Immature natural killer cell (primary cell): ENCODE data around the gene SNW1. TPM values are rescaled to one million over a fixed set of nuclear protein-coding genes. Genes with fewer than 3 reads are reported as not detected.

Experiments used
- DNase-seq, 3 donors: peaks; one replicate each; pipeline ENCODE4 v3.0.0; 2022; ENCODE audit warnings: mixed read lengths in 1 of 3
- H3K27ac Mint-ChIP-seq, 6 donors: one replicate each; pipeline ENCODE4 v1.8.0; 2020; ENCODE audit warnings: mixed read lengths in 6 of 6, mild to moderate bottlenecking in 5 of 6, inconsistent platforms in 4 of 6, moderate library complexity in 3 of 6
- H3K27me3 Mint-ChIP-seq, 3 donors: one replicate each; pipeline ENCODE4 v1.8.0; 2020 to 2021; ENCODE audit warnings: low read depth in 3 of 3, mild to moderate bottlenecking in 3 of 3, mixed read lengths in 3 of 3, moderate library complexity in 3 of 3, inconsistent platforms in 1 of 3
- H3K36me3 Mint-ChIP-seq, 3 donors: one replicate each; pipeline ENCODE4 v1.8.0; 2020; ENCODE audit warnings: mixed read lengths in 3 of 3, inconsistent platforms in 2 of 3, mild to moderate bottlenecking in 2 of 3
- H3K4me1 Mint-ChIP-seq, 2 donors: one replicate each; pipeline ENCODE4 v1.8.0; 2020; ENCODE audit warnings: inconsistent platforms in 2 of 2, mild to moderate bottlenecking in 2 of 2, mixed read lengths in 2 of 2, moderate library complexity in 1 of 2
- H3K4me3 Mint-ChIP-seq, 5 donors: one replicate each; pipeline ENCODE4 v1.8.0; 2020; ENCODE audit warnings: mild to moderate bottlenecking in 5 of 5, mixed read lengths in 5 of 5, inconsistent platforms in 3 of 5, moderate library complexity in 3 of 5
- H3K9me3 Mint-ChIP-seq, 6 donors: one replicate each; pipeline ENCODE4 v1.8.0; 2020; ENCODE audit warnings: mild to moderate bottlenecking in 6 of 6, mixed read lengths in 6 of 6, inconsistent platforms in 4 of 6, moderate library complexity in 3 of 6
- polyA plus RNA-seq, 3 donors: library from polyadenylated mRNA; unstranded; fragments of 300-500 nt; fragmentation: Illumina TruSeq; gene quantifications; one replicate each; pipeline ENCODE4 v1.2.3, GENCODE V29; 2021

The SNW1 gene
- polyA plus RNA-seq, 3 donors from 2014 or later: 57.0 to 82.9 (median 57.0) TPM

DNA sequence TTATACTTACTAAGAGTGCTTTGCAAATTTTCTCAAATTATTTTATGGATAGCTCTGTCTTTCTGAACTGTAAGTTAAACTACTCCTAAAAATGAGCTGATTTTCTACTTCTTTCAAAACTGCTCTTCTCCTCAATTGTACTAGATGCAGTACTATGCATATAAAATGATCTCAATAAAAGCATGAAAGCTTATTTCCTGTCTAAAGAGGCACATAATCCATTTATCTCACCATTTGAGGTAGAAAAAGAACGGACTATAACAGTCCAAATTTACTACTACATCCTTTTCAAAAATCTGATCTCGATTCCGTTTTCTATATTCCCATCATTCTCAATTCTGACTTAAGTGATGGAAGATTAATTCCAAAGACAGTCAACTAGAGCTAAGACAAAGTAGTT is 38.7 kb downstream of the SNW1 start:
- peaks cover 16 to 51% (median 28%) of the 10 kb centered on the region in 3 donors for H3K36me3 Mint-ChIP-seq
- H3K4me3 Mint-ChIP-seq: no peak overlapping the region
- no peak for DNase-seq
- H3K27ac Mint-ChIP-seq: peak overlapping the region in 2 of 6 donors; percentile 33 to 38
- no peaks in the 10 kb centered on the region for H3K4me1 Mint-ChIP-seq
- peaks cover 2% of the 10 kb centered on the region in 3 donors for H3K27me3 Mint-ChIP-seq
- no peaks in the 10 kb centered on the region for H3K9me3 Mint-ChIP-seq

DNA sequence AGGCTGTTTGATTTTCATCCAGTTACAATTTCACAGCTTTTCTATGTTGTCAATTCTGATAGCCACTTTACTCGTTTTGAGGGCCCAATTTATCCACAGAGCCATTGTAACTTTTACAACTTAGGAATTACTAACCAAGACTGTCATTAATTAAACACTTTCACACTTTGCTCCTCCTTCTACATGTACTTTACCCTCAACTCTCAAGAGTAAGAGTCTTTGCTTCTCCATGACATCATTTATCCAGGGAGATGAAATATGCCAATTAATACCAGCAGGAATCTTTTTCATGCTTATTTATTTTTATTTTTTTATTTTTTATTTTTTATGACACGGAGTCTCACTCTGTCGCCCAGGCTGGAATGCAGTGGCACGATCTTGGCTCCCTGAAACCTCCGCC is 39.5 kb downstream of the SNW1 start:
- H3K4me1 Mint-ChIP-seq: no peaks in the 10 kb centered on the region
- DNase-seq: no peak
- peaks cover 2% of the 10 kb centered on the region in 3 donors for H3K27me3 Mint-ChIP-seq
- H3K27ac Mint-ChIP-seq: no peak overlapping the region
- peaks cover 15 to 53% (median 26%) of the 10 kb centered on the region in 3 donors for H3K36me3 Mint-ChIP-seq
- no peaks in the 10 kb centered on the region for H3K9me3 Mint-ChIP-seq
- H3K4me3 Mint-ChIP-seq: no peak overlapping the region

- Mint-ChIP-seq H3K27ac (peak overlapping the region in 3 of 6 donors; percentile 7 to 54 (median 30)), H3K4me1 (peaks cover 4 to 7% of the 10 kb centered on the region in 2 donors), H3K9me3 (no peaks in the 10 kb centered on the region), H3K27me3 (peaks cover 2 to 5% (median 2%) of the 10 kb centered on the region in 3 donors), H3K36me3 (peaks cover 14 to 48% (median 26%) of the 10 kb centered on the region in 3 donors), H3K4me3 (no peak overlapping the region)
- DNase-seq: no peak
Observed at GRCh38 chr14:77717608-77718305, 43.2 kb downstream of the SNW1 start.

GRCh38 chr14:77714926-77715325 is 46.0 kb downstream of the SNW1 start:
- Mint-ChIP-seq H3K9me3 (no peaks in the 10 kb centered on the region), H3K27me3 (peaks cover 2 to 3% (median 2%) of the 10 kb centered on the region in 3 donors), H3K4me3 (no peak overlapping the region), H3K36me3 (peaks cover 7 to 31% (median 19%) of the 10 kb centered on the region in 3 donors), H3K27ac (peak overlapping the region in 1 of 6 donors; percentile 66), H3K4me1 (peaks cover 4 to 18% of the 10 kb centered on the region in 2 donors)
- DNase-seq: no peak

GRCh38 chr14:77710364-77710763 is 50.6 kb downstream of the SNW1 start:
- Mint-ChIP-seq H3K27ac (no peak overlapping the region), H3K4me1 (peaks cover 37 to 57% of the 10 kb centered on the region in 2 donors), H3K9me3 (no peaks in the 10 kb centered on the region), H3K36me3 (peaks cover 5 to 12% (median 11%) of the 10 kb centered on the region in 3 donors), H3K27me3 (peaks cover 0 to 7% (median 2%) of the 10 kb centered on the region in 3 donors), H3K4me3 (peak overlapping the region in 3 of 5 donors; percentile 0 to 14 (median 2))
- no peak for DNase-seq

- H3K36me3 Mint-ChIP-seq: peaks cover 5 to 8% (median 8%) of the 10 kb centered on the region in 3 donors
- no peak for DNase-seq
- no peak overlapping the region for H3K27ac Mint-ChIP-seq
- peaks cover 34 to 57% of the 10 kb centered on the region in 2 donors for H3K4me1 Mint-ChIP-seq
- no peaks in the 10 kb centered on the region for H3K9me3 Mint-ChIP-seq
- H3K27me3 Mint-ChIP-seq: peaks cover 0 to 7% (median 2%) of the 10 kb centered on the region in 3 donors
- H3K4me3 Mint-ChIP-seq: peak overlapping the region in 4 of 5 donors; percentile 25 to 96 (median 93)
Observed at GRCh38 chr14:77709412-77709811, 51.5 kb downstream of the SNW1 start.

GRCh38 chr14:77708749-77709148 is 52.2 kb downstream of the SNW1 start:
- H3K4me3 Mint-ChIP-seq: peak overlapping the region; percentile 90 to 96 (median 94)
- H3K36me3 Mint-ChIP-seq: peaks cover 5 to 13% (median 12%) of the 10 kb centered on the region in 3 donors
- H3K27me3 Mint-ChIP-seq: peaks cover 0 to 7% (median 2%) of the 10 kb centered on the region in 3 donors
- H3K27ac Mint-ChIP-seq: peak overlapping the region; percentile 83 to 95 (median 90)
- DNase-seq: no peak
- H3K9me3 Mint-ChIP-seq: no peaks in the 10 kb centered on the region
- H3K4me1 Mint-ChIP-seq: peaks cover 34 to 57% of the 10 kb centered on the region in 2 donors

- H3K4me3 Mint-ChIP-seq: peak within 1 kb of the TSS; percentile 90 to 96 (median 94)
- peak within 1 kb of the TSS; percentile 83 to 95 (median 90) for H3K27ac Mint-ChIP-seq
- no peaks in the 10 kb centered on the region for H3K9me3 Mint-ChIP-seq
- peaks cover 34 to 50% of the 10 kb centered on the region in 2 donors for H3K4me1 Mint-ChIP-seq
- peaks cover 0 to 7% (median 2%) of the 10 kb centered on the region in 3 donors for H3K27me3 Mint-ChIP-seq
- peaks cover 5 to 13% (median 9%) of the 10 kb centered on the region in 3 donors for H3K36me3 Mint-ChIP-seq
- DNase-seq: peak; percentile 82 to 86 (median 83)
Observed at GRCh38 chr14:77707724-77708408, 53.1 kb downstream of the SNW1 start, which contains the start of the genes ALKBH1 and SLIRP. Gene ALKBH1, minus strand, starts transcription at chr14:77708023. Its CDS starts 19 bp downstream, at chr14:77708004. Gene SLIRP, plus strand, starts transcription at chr14:77708103. Its CDS starts 9 bp downstream, at chr14:77708112.

GRCh38 chr14:77707355-77707723 is 53.6 kb downstream of the SNW1 start:
- H3K27me3 Mint-ChIP-seq: peaks cover 0 to 7% (median 2%) of the 10 kb centered on the region in 3 donors
- no peak for DNase-seq
- peak overlapping the region; percentile 90 to 96 (median 94) for H3K4me3 Mint-ChIP-seq
- peaks cover 34 to 47% of the 10 kb centered on the region in 2 donors for H3K4me1 Mint-ChIP-seq
- no peaks in the 10 kb centered on the region for H3K9me3 Mint-ChIP-seq
- H3K36me3 Mint-ChIP-seq: peaks cover 5 to 10% (median 9%) of the 10 kb centered on the region in 3 donors
- H3K27ac Mint-ChIP-seq: peak overlapping the region; percentile 83 to 95 (median 90)

DNA sequence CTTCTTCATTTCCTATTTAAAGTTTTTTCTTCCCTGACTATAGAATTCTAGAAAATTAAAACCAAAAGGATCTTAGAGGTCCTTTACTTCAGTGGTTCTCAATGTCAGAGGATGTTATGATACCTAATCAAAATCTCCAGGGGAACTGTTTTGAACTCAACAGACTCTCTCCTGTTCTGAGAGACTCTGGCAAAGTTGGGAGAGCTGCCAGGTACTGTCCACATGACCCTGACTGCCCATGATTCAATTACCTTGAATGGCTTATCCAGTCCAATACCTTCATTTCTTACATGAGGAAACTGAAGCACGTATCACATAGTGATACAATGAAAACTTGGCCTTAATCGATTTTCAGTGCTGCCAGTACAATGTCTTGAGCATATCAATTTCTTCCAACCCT is 69.7 kb downstream of the SNW1 start:
- Mint-ChIP-seq H3K4me1 (no peaks in the 10 kb centered on the region), H3K9me3 (no peaks in the 10 kb centered on the region), H3K4me3 (no peak overlapping the region), H3K27ac (peak overlapping the region in 1 of 6 donors; percentile 16), H3K36me3 (peaks cover 24 to 57% (median 24%) of the 10 kb centered on the region in 3 donors), H3K27me3 (peaks cover 0 to 4% (median 0%) of the 10 kb centered on the region in 3 donors)
- DNase-seq: no peak

DNA sequence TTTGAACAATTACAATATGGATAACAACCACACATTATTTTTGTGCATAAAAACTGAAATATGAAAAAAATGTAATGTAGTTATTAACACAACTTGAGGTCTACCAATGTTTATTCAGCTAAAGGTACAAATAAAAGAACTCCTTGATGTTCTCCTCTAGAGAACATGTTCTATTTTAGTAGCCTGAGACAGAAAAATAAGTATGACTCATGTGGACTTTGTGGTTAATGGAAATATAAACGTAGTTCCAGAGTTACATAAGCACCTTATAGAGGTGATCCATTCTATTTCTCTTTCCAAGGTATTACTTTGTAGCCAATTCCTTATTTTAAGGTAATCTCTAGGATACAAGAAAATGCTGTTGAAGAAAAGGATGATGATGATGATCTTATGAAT is 78.8 kb downstream of the SNW1 start:
- Mint-ChIP-seq H3K9me3 (no peaks in the 10 kb centered on the region), H3K4me3 (no peak overlapping the region), H3K27me3 (no peaks in the 10 kb centered on the region), H3K27ac (no peak overlapping the region), H3K4me1 (no peaks in the 10 kb centered on the region), H3K36me3 (peaks cover 9 to 19% (median 16%) of the 10 kb centered on the region in 3 donors)
- DNase-seq: no peak

GRCh38 chr14:77681196-77682157 is 79.5 kb downstream of the SNW1 start:
- peaks cover 5 to 19% (median 11%) of the 10 kb centered on the region in 3 donors for H3K36me3 Mint-ChIP-seq
- no peaks in the 10 kb centered on the region for H3K9me3 Mint-ChIP-seq
- H3K4me3 Mint-ChIP-seq: no peak overlapping the region
- H3K27ac Mint-ChIP-seq: peak overlapping the region in 2 of 6 donors; percentile 8 to 19
- no peaks in the 10 kb centered on the region for H3K4me1 Mint-ChIP-seq
- DNase-seq: no peak
- no peaks in the 10 kb centered on the region for H3K27me3 Mint-ChIP-seq

- Mint-ChIP-seq H3K27me3 (no peaks in the 10 kb centered on the region), H3K4me3 (no peak overlapping the region), H3K9me3 (no peaks in the 10 kb centered on the region), H3K27ac (no peak overlapping the region), H3K36me3 (peaks cover 11 to 34% (median 32%) of the 10 kb centered on the region in 3 donors), H3K4me1 (no peaks in the 10 kb centered on the region)
- no peak for DNase-seq
Observed at GRCh38 chr14:77674931-77675330, 86.0 kb downstream of the SNW1 start.
